HG03520 (cell line): ENCODE data around the gene SETD3.

Experiments
- ATAC-seq: cut with Tn5 transposase; IDR thresholded peaks from one replicate; pipeline ENCODE4 v1.9.1; 2021; ENCODE audit warnings: mild to moderate bottlenecking, moderate library complexity; ENCODE audit not compliant: unreplicated experiment

The SETD3 gene

GRCh38 chr14:99502989-99503421 is 22.3 kb upstream of the SETD3 start:
- no peak for ATAC-seq

- ATAC-seq: no peak
Measured at GRCh38 chr14:99497894-99498293, 17.2 kb upstream of the SETD3 start.

- ATAC-seq: no peak
Measured at GRCh38 chr14:99497341-99497740, 16.7 kb upstream of the SETD3 start.

- ATAC-seq: no peak
Measured at GRCh38 chr14:99484106-99484505, 3.4 kb upstream of the SETD3 start.

- no peak for ATAC-seq
Measured at GRCh38 chr14:99481745-99482099, 1.1 kb upstream of the SETD3 start.

GRCh38 chr14:99480917-99481744 is 472 bp upstream of the SETD3 start, which contains the start of gene CCNK:
TSS of gene CCNK (plus strand) at chr14:99481409. CDS start at chr14:99492678, 11,269 bp downstream.
- ATAC-seq: peak; percentile 84

- no peak for ATAC-seq
Measured at GRCh38 chr14:99479160-99479905, 1.3 kb downstream of the SETD3 start.

GRCh38 chr14:99478128-99478527 is 2.5 kb downstream of the SETD3 start:
- ATAC-seq: no peak

- ATAC-seq: no peak
Measured at GRCh38 chr14:99476864-99477263, 3.8 kb downstream of the SETD3 start.

GRCh38 chr14:99475660-99476059 is 5.0 kb downstream of the SETD3 start:
- no peak for ATAC-seq

GRCh38 chr14:99475179-99475578 is 5.5 kb downstream of the SETD3 start:
- no peak for ATAC-seq

- ATAC-seq: no peak
Measured at GRCh38 chr14:99473458-99473857, 7.2 kb downstream of the SETD3 start.

GRCh38 chr14:99472937-99473336 is 7.7 kb downstream of the SETD3 start:
- ATAC-seq: no peak

GRCh38 chr14:99471731-99472130 is 8.9 kb downstream of the SETD3 start:
- ATAC-seq: no peak

GRCh38 chr14:99468836-99469592 is 11.6 kb downstream of the SETD3 start:
- no peak for ATAC-seq

- no peak for ATAC-seq
Measured at GRCh38 chr14:99468081-99468480, 12.6 kb downstream of the SETD3 start.

GRCh38 chr14:99467336-99468078 is 13.2 kb downstream of the SETD3 start:
- no peak for ATAC-seq

GRCh38 chr14:99466758-99467157 is 13.9 kb downstream of the SETD3 start:
- no peak for ATAC-seq

GRCh38 chr14:99465288-99465687 is 15.4 kb downstream of the SETD3 start:
- no peak for ATAC-seq

- no peak for ATAC-seq
Measured at GRCh38 chr14:99463974-99464373, 16.7 kb downstream of the SETD3 start.

- no peak for ATAC-seq
Measured at GRCh38 chr14:99462210-99462609, 18.4 kb downstream of the SETD3 start.
